ENCODE measurements around the gene EMSY. TPM values are rescaled to one million over a fixed set of nuclear protein-coding genes. Genes with fewer than 3 reads are reported as not detected.

The EMSY gene
- total RNA-seq, 4 donors from 2014 or later, result 29.0 to 39.8 (median 37.5) TPM

DNA sequence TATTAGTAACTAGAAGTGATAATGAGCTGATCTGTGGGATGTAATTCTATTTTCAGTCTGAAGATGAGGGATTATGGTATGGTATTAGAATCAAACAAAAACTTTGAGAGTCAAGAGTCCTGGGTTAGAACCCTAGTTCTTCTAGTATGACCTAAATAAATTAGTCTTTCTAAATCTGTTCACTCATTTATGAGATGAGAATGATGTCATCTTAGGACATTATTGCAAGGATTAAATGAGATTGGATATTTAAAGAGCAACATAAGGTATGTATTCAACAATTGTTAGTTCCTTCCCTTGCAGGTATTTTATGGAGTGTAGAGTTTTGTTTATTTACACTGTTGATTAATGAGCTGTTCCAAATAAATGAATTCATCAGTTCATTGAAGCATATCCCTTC lies 21.8 kb downstream of the EMSY start:
- H3K9me3 ChIP-seq, result no peaks in the 10 kb centered on the region
- H3K36me3 ChIP-seq, result peaks cover 3 to 84% of the 10 kb centered on the region in 2 donors
- peaks cover 0 to 5% (median 0%) of the 10 kb centered on the region in 3 donors for H3K4me1 ChIP-seq
- no peak for TF ChIP-seq POLR2A (IDR thresholded peaks at IDR 0.05)
- H3K4me3 ChIP-seq, result no peak overlapping the region
- H3K27ac ChIP-seq, result no peak overlapping the region
- H3K27me3 ChIP-seq, result no peaks in the 10 kb centered on the region
- no peak for ATAC-seq

DNA sequence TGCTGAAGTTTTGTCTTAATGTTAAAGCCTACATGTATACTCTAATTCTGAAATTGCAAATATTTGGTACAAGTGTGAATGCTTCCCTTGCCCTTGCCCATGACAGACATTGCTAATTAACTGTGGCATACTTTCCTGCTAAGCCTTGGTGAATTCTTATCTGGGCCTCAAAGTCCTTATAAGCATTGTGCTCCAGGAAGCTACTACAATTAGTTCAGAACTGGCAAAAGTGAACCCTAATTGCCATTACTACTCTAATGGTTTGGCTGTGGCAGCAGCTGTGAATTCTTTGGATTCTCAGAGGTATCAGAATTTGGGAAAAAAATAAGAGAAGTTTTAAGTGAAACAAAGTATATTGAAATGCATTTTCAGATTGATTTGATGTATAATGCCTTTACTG lies 24.3 kb downstream of the EMSY start:
- TF ChIP-seq POLR2AphosphoS5 (IDR thresholded peaks at IDR 0.05) (no peak), POLR2A (IDR thresholded peaks at IDR 0.05) (no peak), EP300 (IDR thresholded peaks at IDR 0.05) (no peak)
- TF ChIP-seq, protein P1, sequence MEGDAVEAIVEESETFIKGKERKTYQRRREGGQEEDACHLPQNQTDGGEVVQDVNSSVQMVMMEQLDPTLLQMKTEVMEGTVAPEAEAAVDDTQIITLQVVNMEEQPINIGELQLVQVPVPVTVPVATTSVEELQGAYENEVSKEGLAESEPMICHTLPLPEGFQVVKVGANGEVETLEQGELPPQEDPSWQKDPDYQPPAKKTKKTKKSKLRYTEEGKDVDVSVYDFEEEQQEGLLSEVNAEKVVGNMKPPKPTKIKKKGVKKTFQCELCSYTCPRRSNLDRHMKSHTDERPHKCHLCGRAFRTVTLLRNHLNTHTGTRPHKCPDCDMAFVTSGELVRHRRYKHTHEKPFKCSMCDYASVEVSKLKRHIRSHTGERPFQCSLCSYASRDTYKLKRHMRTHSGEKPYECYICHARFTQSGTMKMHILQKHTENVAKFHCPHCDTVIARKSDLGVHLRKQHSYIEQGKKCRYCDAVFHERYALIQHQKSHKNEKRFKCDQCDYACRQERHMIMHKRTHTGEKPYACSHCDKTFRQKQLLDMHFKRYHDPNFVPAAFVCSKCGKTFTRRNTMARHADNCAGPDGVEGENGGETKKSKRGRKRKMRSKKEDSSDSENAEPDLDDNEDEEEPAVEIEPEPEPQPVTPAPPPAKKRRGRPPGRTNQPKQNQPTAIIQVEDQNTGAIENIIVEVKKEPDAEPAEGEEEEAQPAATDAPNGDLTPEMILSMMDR (IDR thresholded peaks at IDR 0.05), result no peak
- Histone ChIP-seq H3K4me3 (no peak overlapping the region), H3K36me3 (peaks cover 4 to 91% of the 10 kb centered on the region in 2 donors), H3K9me3 (no peaks in the 10 kb centered on the region), H3K27ac (no peak overlapping the region), H3K27me3 (no peaks in the 10 kb centered on the region), H3K4me1 (peaks cover 0 to 5% (median 0%) of the 10 kb centered on the region in 3 donors)
- no peak for ATAC-seq

DNA sequence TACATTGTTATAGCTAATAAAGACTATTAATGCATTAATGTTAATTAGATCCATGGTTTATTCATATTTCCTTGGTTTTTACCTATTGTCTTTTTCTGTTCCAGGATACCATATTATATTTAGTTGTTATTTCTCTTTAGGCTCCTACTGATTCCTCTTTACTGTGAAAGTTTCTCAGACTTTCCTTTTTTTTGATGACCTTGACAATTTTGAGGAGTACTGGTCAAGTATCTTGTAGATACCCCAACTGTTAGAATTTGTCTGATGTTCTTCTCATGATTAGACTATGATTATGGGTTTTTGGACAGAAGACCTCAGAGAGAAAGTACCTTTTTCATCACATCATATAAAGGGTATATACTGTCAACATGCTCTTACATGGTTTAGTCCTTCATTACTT lies 26.6 kb downstream of the EMSY start:
- no peaks in the 10 kb centered on the region for H3K9me3 ChIP-seq
- H3K4me1 ChIP-seq, result peaks cover 0 to 5% (median 0%) of the 10 kb centered on the region in 3 donors
- TF ChIP-seq EP300 (IDR thresholded peaks at IDR 0.05), result no peak
- TF ChIP-seq POLR2A (IDR thresholded peaks at IDR 0.05), result no peak
- TF ChIP-seq, protein P1 (IDR thresholded peaks at IDR 0.05), result no peak
- no peak for TF ChIP-seq POLR2AphosphoS5 (IDR thresholded peaks at IDR 0.05)
- H3K4me3 ChIP-seq, result no peak overlapping the region
- no peak overlapping the region for H3K27ac ChIP-seq
- peaks cover 3 to 88% of the 10 kb centered on the region in 2 donors for H3K36me3 ChIP-seq
- H3K27me3 ChIP-seq, result no peaks in the 10 kb centered on the region
- ATAC-seq, result no peak

GRCh38 chr11:76480241-76480640 lies 35.4 kb downstream of the EMSY start:
- no peak for ATAC-seq
- TF ChIP-seq POLR2A (IDR thresholded peaks at IDR 0.05) (no peak), EP300 (IDR thresholded peaks at IDR 0.05) (no peak), POLR2AphosphoS5 (IDR thresholded peaks at IDR 0.05) (no peak)
- TF ChIP-seq, protein P1 (IDR thresholded peaks at IDR 0.05), result no peak
- no peak overlapping the region for H3K27ac ChIP-seq
- no peaks in the 10 kb centered on the region for H3K9me3 ChIP-seq
- H3K4me3 ChIP-seq, result no peak overlapping the region
- no peaks in the 10 kb centered on the region for H3K27me3 ChIP-seq
- 88 to 90% methylated on average over 3 of the region's 3 CpGs for WGBS, 2 donors (ENCODE audit: low coverage in 1 of 2)
- no peaks in the 10 kb centered on the region for H3K4me1 ChIP-seq
- H3K36me3 ChIP-seq, result peaks cover 0 to 46% of the 10 kb centered on the region in 2 donors

DNA sequence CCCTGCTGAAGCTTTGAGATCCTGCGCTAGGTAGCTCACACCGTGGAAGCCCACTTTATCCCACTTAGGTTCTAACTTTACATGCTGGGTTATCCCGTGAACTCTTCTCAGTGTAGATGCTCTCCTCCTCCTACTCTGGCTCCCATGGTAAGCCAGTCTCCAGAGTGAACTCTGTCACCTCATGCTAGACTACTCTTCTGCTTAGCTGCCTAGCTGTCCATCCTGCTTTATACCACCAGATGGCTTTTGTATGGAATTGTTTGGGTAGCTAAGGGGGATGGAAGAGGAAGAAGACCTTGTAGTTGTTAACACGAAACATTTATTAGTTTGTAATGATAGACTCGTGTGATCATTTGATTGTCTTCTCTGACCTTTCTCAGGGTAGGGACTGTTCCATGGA lies 46.8 kb downstream of the EMSY start:
- TF ChIP-seq, protein P1 (IDR thresholded peaks at IDR 0.05), result no peak
- TF ChIP-seq EP300 (IDR thresholded peaks at IDR 0.05) (no peak), POLR2AphosphoS5 (IDR thresholded peaks at IDR 0.05) (no peak), POLR2A (IDR thresholded peaks at IDR 0.05) (no peak)
- H3K4me3 ChIP-seq, result no peak overlapping the region
- H3K27me3 ChIP-seq, result no peaks in the 10 kb centered on the region
- H3K4me1 ChIP-seq, result no peaks in the 10 kb centered on the region
- no peaks in the 10 kb centered on the region for H3K9me3 ChIP-seq
- no peak for ATAC-seq
- peaks cover 0 to 48% of the 10 kb centered on the region in 2 donors for H3K36me3 ChIP-seq
- 89% methylated on average over 5 of the region's 5 CpGs for WGBS, 2 donors (ENCODE audit: low coverage in 1 of 2)
- no peak overlapping the region for H3K27ac ChIP-seq

GRCh38 chr11:76493040-76493439 lies 48.2 kb downstream of the EMSY start:
- Histone ChIP-seq H3K9me3 (no peaks in the 10 kb centered on the region), H3K27ac (no peak overlapping the region), H3K36me3 (peaks cover 0 to 56% of the 10 kb centered on the region in 2 donors), H3K27me3 (no peaks in the 10 kb centered on the region), H3K4me1 (no peaks in the 10 kb centered on the region), H3K4me3 (no peak overlapping the region)
- WGBS, 2 donors (ENCODE audit: low coverage in 1 of 2), result no CpG with 5 or more reads among the region's 12 CpGs
- no peak for ATAC-seq
- TF ChIP-seq POLR2AphosphoS5 (IDR thresholded peaks at IDR 0.05) (no peak), EP300 (IDR thresholded peaks at IDR 0.05) (no peak), POLR2A (IDR thresholded peaks at IDR 0.05) (no peak)
- TF ChIP-seq, protein P1 (IDR thresholded peaks at IDR 0.05), result no peak
